ENCODE results near the gene OR2T3. TPM values are rescaled to one million over a fixed set of nuclear protein-coding genes. Genes with fewer than 3 reads are reported as not detected.

Gene OR2T3
- total RNA-seq, 4 donors from 2014 or later, result not detected

DNA sequence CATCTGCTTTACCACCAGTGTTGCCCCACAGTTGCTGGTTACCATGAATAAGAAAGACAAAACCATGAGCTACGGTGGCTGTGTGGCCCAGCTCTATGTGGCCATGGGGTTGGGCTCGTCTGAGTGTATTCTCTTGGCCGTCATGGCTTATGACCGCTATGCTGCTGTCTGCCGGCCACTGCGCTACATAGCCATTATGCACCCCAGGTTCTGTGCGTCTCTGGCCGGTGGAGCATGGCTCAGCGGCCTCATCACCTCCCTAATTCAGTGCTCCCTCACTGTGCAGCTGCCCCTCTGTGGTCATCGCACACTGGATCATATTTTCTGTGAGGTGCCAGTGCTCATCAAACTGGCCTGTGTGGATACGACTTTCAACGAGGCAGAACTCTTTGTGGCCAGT, 48.7 kb downstream of the OR2T3 start:
- H3K4me3 ChIP-seq, result no peak overlapping the region
- no peaks in the 10 kb centered on the region for H3K36me3 ChIP-seq
- no peak for DNase-seq
- no peaks in the 10 kb centered on the region for H3K9me3 ChIP-seq
- no peak overlapping the region for H3K27ac ChIP-seq
- H3K27me3 ChIP-seq, result no peaks in the 10 kb centered on the region
- no peak for TF ChIP-seq POLR2A (IDR thresholded peaks at IDR 0.05)
- TF ChIP-seq, protein P1, sequence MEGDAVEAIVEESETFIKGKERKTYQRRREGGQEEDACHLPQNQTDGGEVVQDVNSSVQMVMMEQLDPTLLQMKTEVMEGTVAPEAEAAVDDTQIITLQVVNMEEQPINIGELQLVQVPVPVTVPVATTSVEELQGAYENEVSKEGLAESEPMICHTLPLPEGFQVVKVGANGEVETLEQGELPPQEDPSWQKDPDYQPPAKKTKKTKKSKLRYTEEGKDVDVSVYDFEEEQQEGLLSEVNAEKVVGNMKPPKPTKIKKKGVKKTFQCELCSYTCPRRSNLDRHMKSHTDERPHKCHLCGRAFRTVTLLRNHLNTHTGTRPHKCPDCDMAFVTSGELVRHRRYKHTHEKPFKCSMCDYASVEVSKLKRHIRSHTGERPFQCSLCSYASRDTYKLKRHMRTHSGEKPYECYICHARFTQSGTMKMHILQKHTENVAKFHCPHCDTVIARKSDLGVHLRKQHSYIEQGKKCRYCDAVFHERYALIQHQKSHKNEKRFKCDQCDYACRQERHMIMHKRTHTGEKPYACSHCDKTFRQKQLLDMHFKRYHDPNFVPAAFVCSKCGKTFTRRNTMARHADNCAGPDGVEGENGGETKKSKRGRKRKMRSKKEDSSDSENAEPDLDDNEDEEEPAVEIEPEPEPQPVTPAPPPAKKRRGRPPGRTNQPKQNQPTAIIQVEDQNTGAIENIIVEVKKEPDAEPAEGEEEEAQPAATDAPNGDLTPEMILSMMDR (IDR thresholded peaks at IDR 0.05 in 4 of 5, conservative IDR thresholded peaks at IDR 0.05 in 1 of 5), result no peak
- H3K4me1 ChIP-seq, result no peaks in the 10 kb centered on the region
- no peak for ATAC-seq
- in situ Hi-C loops (cut with MboI; ENCODE audit: low sequenced_read_pairs in 4 of 4) (no loop called here), intact Hi-C loops (cut with DNase I; ENCODE audit: low total_unique reads) (no loop called here)

Other genes with a start within 250 kb of the OR2T3 start
- gene OR2M4, start 241.9 kb upstream of the OR2T3 start, total RNA-seq, result not detected
- gene OR2T33, start 195.4 kb upstream of the OR2T3 start, total RNA-seq, result not detected
- gene OR2T12, start 169.9 kb upstream of the OR2T3 start, total RNA-seq, result not detected
- gene OR2M7, start 148.8 kb upstream of the OR2T3 start, total RNA-seq, result not detected
- not detected for gene OR14C36, start 124.6 kb upstream of the OR2T3 start, total RNA-seq
- not detected for gene OR2T4, start 111.7 kb upstream of the OR2T3 start, total RNA-seq
- not detected for gene OR2T6, start 97.6 kb upstream of the OR2T3 start, total RNA-seq
- gene OR2T1, start 70.3 kb upstream of the OR2T3 start, total RNA-seq, result not detected
- gene OR2T2, start 27.7 kb upstream of the OR2T3 start, total RNA-seq, result not detected
- gene OR2T5, start 15.2 kb downstream of the OR2T3 start, total RNA-seq, result not detected
- not detected for gene OR2G6, start 34.7 kb downstream of the OR2T3 start, total RNA-seq
- gene OR2T29, start 89.4 kb downstream of the OR2T3 start, total RNA-seq, result not detected
- not detected for gene OR2T34, start 101.4 kb downstream of the OR2T3 start, total RNA-seq
- not detected for gene OR2T10, start 124.3 kb downstream of the OR2T3 start, total RNA-seq
- gene OR2T11, start 161.7 kb downstream of the OR2T3 start, total RNA-seq, result not detected
- not detected for gene OR2T35, start 171.9 kb downstream of the OR2T3 start, total RNA-seq
- not detected for gene OR2T27, start 182.2 kb downstream of the OR2T3 start, total RNA-seq
- not detected for gene OR14I1, start 229.4 kb downstream of the OR2T3 start, total RNA-seq